ENCODE results near the gene DNER. TPM values are rescaled to one million over a fixed set of nuclear protein-coding genes. Genes with fewer than 3 reads are reported as not detected.

Gene DNER
- total and polyA plus RNA-seq, 2 of the 13 experiments (the other 11 are each of a cell fraction or from before 2014, with no cell fraction given), result not detected

- Histone ChIP-seq H2AFZ (ENCODE audit: low read length) (no peak overlapping the region), H3K27me3 (ENCODE audit: control insufficient read depth in 1 of 2, insufficient read depth in 2 of 2, low read length in 2 of 2) (no peaks in the 10 kb centered on the region; a peak in 1 of 5 replicates), H3K9me3 (ENCODE audit: low read length) (no peaks in the 10 kb centered on the region; the same call in 1 of the 2 replicates), H3K4me1 (ENCODE audit: insufficient read depth, low read length) (no peaks in the 10 kb centered on the region), H3K4me2 (ENCODE audit: low read depth, low read length) (no peak overlapping the region), H3K9ac (ENCODE audit: insufficient read depth, low read depth, low read length) (no peak overlapping the region), H3K4me3 (replicated peaks in 1 of 3; ENCODE audit: insufficient read depth in 1 of 3, low read depth in 2 of 3, low read length in 3 of 3) (no peak overlapping the region), H4K20me1 (ENCODE audit: insufficient read depth, low read length) (no peaks in the 10 kb centered on the region), H3K27ac (ENCODE audit: extremely low read length, insufficient read depth, low read length) (no peak overlapping the region), H3K36me3 (replicated peaks in 1 of 2; ENCODE audit: control insufficient read depth in 1 of 2, insufficient read depth in 2 of 2, low read length in 2 of 2) (no peaks in the 10 kb centered on the region), H3K79me2 (ENCODE audit: insufficient read depth, low read length) (no peaks in the 10 kb centered on the region)
- TF ChIP-seq ZNF672 (CRISPR knock-in tag; IDR thresholded peaks at IDR 0.05) (no peak), NBN (conservative IDR thresholded peaks at IDR 0.05) (no peak), ZNF337 (CRISPR knock-in tag; IDR thresholded peaks at IDR 0.05; ENCODE audit: borderline replicate concordance, low read depth) (no peak), ATF5 (CRISPR knock-in tag; IDR thresholded peaks at IDR 0.05; ENCODE audit: low read depth) (no peak), ZNF720 (CRISPR knock-in tag; IDR thresholded peaks at IDR 0.05) (no peak), RFX1 (IDR thresholded peaks at IDR 0.05) (no peak), ZNF570 (CRISPR knock-in tag; IDR thresholded peaks at IDR 0.05; ENCODE audit: borderline replicate concordance) (no peak), MAFF (IDR thresholded peaks at IDR 0.05; ENCODE audit: low read depth, low read length) (no peak)
- CTCF ChIA-PET (ENCODE audit: low intra/inter-chr PET ratio, low total read pairs), result no interaction called here
- POLR2A ChIA-PET, result no interaction called here
- no TSS peak for BruUV-seq (replicated peaks)
- DNase-seq (ENCODE audit: low spot score) (no peak), ATAC-seq (no peak), FAIRE-seq (no peak)
- intact Hi-C loops (cut with micrococcal nuclease; ENCODE audit: unreplicated experiment), result no loop called here
- WGBS (ENCODE audit: low lambda C conversion rate), result 14% methylated on average over 2 of the region's 2 CpGs
- in situ Hi-C loops (cut with HindIII; ENCODE audit: extremely low pct_ligation_motif_present, low pct_unique_long_range_greater_than_20kb), result no loop called here
Measured at GRCh38 chr2:229531594-229531993, 182.8 kb downstream of the DNER start.

GRCh38 chr2:229530434-229530833, 183.9 kb downstream of the DNER start:
- FAIRE-seq, result no peak
- Histone ChIP-seq H3K4me2 (ENCODE audit: low read depth, low read length) (no peak overlapping the region), H3K4me3 (replicated peaks in 1 of 3; ENCODE audit: insufficient read depth in 1 of 3, low read depth in 2 of 3, low read length in 3 of 3) (no peak overlapping the region), H3K9ac (ENCODE audit: insufficient read depth, low read depth, low read length) (no peak overlapping the region), H3K4me1 (ENCODE audit: insufficient read depth, low read length) (no peaks in the 10 kb centered on the region), H2AFZ (ENCODE audit: low read length) (no peak overlapping the region), H3K79me2 (ENCODE audit: insufficient read depth, low read length) (no peaks in the 10 kb centered on the region), H3K9me3 (ENCODE audit: low read length) (no peaks in the 10 kb centered on the region; the same call in 1 of the 2 replicates), H3K36me3 (replicated peaks in 1 of 2; ENCODE audit: control insufficient read depth in 1 of 2, insufficient read depth in 2 of 2, low read length in 2 of 2) (no peaks in the 10 kb centered on the region), H3K27ac (ENCODE audit: extremely low read length, insufficient read depth, low read length) (no peak overlapping the region), H3K27me3 (ENCODE audit: control insufficient read depth in 1 of 2, insufficient read depth in 2 of 2, low read length in 2 of 2) (no peaks in the 10 kb centered on the region; a peak in 1 of 5 replicates), H4K20me1 (ENCODE audit: insufficient read depth, low read length) (no peaks in the 10 kb centered on the region)
- TF ChIP-seq TMF1 (CRISPR knock-in tag; IDR thresholded peaks at IDR 0.05; ENCODE audit: low read depth) (no peak), PCBP2 (optimal IDR thresholded peaks at IDR 0.05; ENCODE audit: low read depth, low read length, poor library complexity, severe bottlenecking) (no peak), PHF20 (CRISPR knock-in tag; IDR thresholded peaks at IDR 0.05) (no peak), ZNF276 (CRISPR knock-in tag; IDR thresholded peaks at IDR 0.05; ENCODE audit: low read depth) (no peak), ZNF598 (CRISPR knock-in tag; IDR thresholded peaks at IDR 0.05; ENCODE audit: borderline replicate concordance) (no peak), SIN3A (IDR thresholded peaks at IDR 0.05; ENCODE audit: borderline replicate concordance, low read depth, low read length) (no peak), ATF4 (CRISPR knock-in tag; IDR thresholded peaks at IDR 0.05) (no peak)
- in situ Hi-C loops (cut with HindIII; ENCODE audit: extremely low pct_ligation_motif_present, low pct_unique_long_range_greater_than_20kb), result no loop called here
- ChIA-PET CTCF (ENCODE audit: low intra/inter-chr PET ratio, low total read pairs) (no interaction called here), POLR2A (no interaction called here)
- WGBS (ENCODE audit: low lambda C conversion rate), result 5% methylated on average over 6 of the region's 6 CpGs
- BruUV-seq (replicated peaks), result no TSS peak
- ATAC-seq, result no peak
- DNase-seq (ENCODE audit: low spot score), result no peak
- intact Hi-C loops (cut with micrococcal nuclease; ENCODE audit: unreplicated experiment), result no loop called here

Measured in HepG2 (cell line).